HG03354 (cell line): ENCODE measurements around the gene PLD3.

Experiments
- ATAC-seq: cut with Tn5 transposase; IDR thresholded peaks from one replicate; pipeline ENCODE4 v1.9.1; 2021; ENCODE audit warnings: mild to moderate bottlenecking; ENCODE audit not compliant: unreplicated experiment, poor library complexity, severe bottlenecking

The PLD3 gene

GRCh38 chr19:40423938-40424337 lies 75.4 kb downstream of the PLD3 start:
- no peak for ATAC-seq

- ATAC-seq: no peak
Observed at GRCh38 chr19:40424637-40425449, 76.3 kb downstream of the PLD3 start.

- ATAC-seq: peak; percentile 84
Observed at GRCh38 chr19:40425450-40426287, 77.2 kb downstream of the PLD3 start, which contains the start of gene SERTAD1. Gene SERTAD1, minus strand, starts transcription at chr19:40425992. Its CDS starts 2,446 bp downstream, at chr19:40423546.
